ENCODE measurements around the gene GNAI2.
"Not testable (repeated sequence)": the region's sequence is repeated elsewhere in the genome, so short reads cannot be mapped to it uniquely, and the experiment has no call there.

The GNAI2 gene

GRCh38 chr3:50228184-50228763, 7.7 kb upstream of the GNAI2 start:
- not testable (repeated sequence) for DNase-seq

- DNase-seq: no peak
Measured at GRCh38 chr3:50229490-50229889, 6.5 kb upstream of the GNAI2 start.

- DNase-seq: no peak
Measured at GRCh38 chr3:50230104-50230793, 5.8 kb upstream of the GNAI2 start.

- no peak for DNase-seq
Measured at GRCh38 chr3:50230794-50231125, 5.2 kb upstream of the GNAI2 start.

- DNase-seq: no peak
Measured at GRCh38 chr3:50231581-50231980, 4.4 kb upstream of the GNAI2 start.

- no peak for DNase-seq
Measured at GRCh38 chr3:50232303-50232702, 3.7 kb upstream of the GNAI2 start.

GRCh38 chr3:50233176-50233575, 2.8 kb upstream of the GNAI2 start:
- no peak for DNase-seq

GRCh38 chr3:50236484-50237132, 604 bp downstream of the GNAI2 start:
- DNase-seq: no peak

- no peak for DNase-seq
Measured at GRCh38 chr3:50237133-50237651, 1.2 kb downstream of the GNAI2 start.

GRCh38 chr3:50237754-50238548, 1.9 kb downstream of the GNAI2 start:
- DNase-seq: peak; percentile 88

GRCh38 chr3:50238549-50239026, 2.6 kb downstream of the GNAI2 start:
- no peak for DNase-seq

- no peak for DNase-seq
Measured at GRCh38 chr3:50239649-50240048, 3.6 kb downstream of the GNAI2 start.

GRCh38 chr3:50241163-50241562, 5.2 kb downstream of the GNAI2 start:
- DNase-seq: no peak

GRCh38 chr3:50241713-50242380, 5.8 kb downstream of the GNAI2 start:
- DNase-seq: no peak

- no peak for DNase-seq
Measured at GRCh38 chr3:50242381-50242770, 6.4 kb downstream of the GNAI2 start.

GRCh38 chr3:50242851-50243542, 7.0 kb downstream of the GNAI2 start:
- no peak for DNase-seq

- no peak for DNase-seq
Measured at GRCh38 chr3:50243543-50243895, 7.5 kb downstream of the GNAI2 start.

GRCh38 chr3:50244813-50245212, 8.8 kb downstream of the GNAI2 start:
- DNase-seq: not testable (repeated sequence)

- DNase-seq: no peak
Measured at GRCh38 chr3:50245251-50245745, 9.3 kb downstream of the GNAI2 start.

GRCh38 chr3:50245831-50246516, 10.0 kb downstream of the GNAI2 start:
- DNase-seq: peak; percentile 96

- peak; percentile 85 for DNase-seq
Measured at GRCh38 chr3:50246517-50246954, 10.5 kb downstream of the GNAI2 start.

Measured in activated naive CD4-positive, alpha-beta T cell treated with anti-CD3 and anti-CD28 coated beads, Interleukin-2, amount 50 U/mL, for 16 hours (primary cell).